Retinal pigment epithelial cell (primary cell): Measurements from ENCODE around the gene IFIT2.

Experiments
- DNase-seq: peaks from one replicate; pipeline ENCODE4 v3.0.0-alpha.2; 2010; ENCODE audit warnings: low read depth
- H3K4me3 ChIP-seq: 2 replicates; pipeline ENCODE4 v1.5.1; 2011; ENCODE audit warnings: mild to moderate bottlenecking, low read length, control low read depth, moderate library complexity
- TF ChIP-seq, protein P1 (sequence below): conservative IDR thresholded peaks from 2 replicates; pipeline ENCODE4 v1.5.1; 2011; ENCODE audit warnings: low read depth, low read length, control low read depth, inconsistent platforms

IFIT2 gene

DNA sequence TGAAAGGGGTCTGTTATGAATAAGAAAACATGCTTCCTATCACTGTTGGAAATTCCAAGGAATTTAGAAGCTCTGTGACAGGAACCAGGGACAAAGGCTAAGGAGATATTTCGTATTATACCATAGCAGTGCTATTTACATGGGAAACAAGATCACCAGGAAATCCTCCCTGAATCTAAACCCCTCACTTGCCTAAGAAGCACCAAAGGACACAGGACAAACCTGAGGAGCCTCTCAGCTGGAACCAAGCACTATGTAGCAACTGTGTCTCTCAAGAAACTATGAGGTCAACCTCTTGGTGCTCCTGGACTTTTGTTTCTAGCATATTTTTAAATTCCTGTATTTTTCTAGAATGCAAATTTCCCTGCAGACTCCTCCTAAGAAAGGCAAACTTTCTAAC, 55.2 kb downstream of the IFIT2 start:
- H3K4me3 ChIP-seq: no peak overlapping the region
- no peak for DNase-seq
- TF ChIP-seq, protein P1, sequence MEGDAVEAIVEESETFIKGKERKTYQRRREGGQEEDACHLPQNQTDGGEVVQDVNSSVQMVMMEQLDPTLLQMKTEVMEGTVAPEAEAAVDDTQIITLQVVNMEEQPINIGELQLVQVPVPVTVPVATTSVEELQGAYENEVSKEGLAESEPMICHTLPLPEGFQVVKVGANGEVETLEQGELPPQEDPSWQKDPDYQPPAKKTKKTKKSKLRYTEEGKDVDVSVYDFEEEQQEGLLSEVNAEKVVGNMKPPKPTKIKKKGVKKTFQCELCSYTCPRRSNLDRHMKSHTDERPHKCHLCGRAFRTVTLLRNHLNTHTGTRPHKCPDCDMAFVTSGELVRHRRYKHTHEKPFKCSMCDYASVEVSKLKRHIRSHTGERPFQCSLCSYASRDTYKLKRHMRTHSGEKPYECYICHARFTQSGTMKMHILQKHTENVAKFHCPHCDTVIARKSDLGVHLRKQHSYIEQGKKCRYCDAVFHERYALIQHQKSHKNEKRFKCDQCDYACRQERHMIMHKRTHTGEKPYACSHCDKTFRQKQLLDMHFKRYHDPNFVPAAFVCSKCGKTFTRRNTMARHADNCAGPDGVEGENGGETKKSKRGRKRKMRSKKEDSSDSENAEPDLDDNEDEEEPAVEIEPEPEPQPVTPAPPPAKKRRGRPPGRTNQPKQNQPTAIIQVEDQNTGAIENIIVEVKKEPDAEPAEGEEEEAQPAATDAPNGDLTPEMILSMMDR: no peak

DNA sequence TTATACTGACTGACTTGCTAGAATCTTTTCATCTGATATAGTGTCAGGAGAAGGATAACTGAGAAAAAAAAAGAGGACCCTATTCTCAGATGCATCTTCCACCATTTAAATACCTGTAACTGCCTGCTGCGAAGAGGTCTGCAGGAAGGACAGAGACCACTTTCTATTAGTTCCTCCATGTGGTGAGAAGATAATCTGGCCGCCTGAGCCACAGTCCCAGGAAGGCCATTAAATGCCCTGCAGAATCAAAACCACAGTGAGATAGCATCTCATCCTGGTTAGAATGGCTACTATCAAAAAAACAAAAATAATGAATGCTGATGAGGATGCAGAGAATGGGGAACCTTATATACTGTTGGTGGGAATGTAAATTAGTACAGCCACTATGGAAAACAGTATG, 56.1 kb downstream of the IFIT2 start:
- no peak for DNase-seq
- no peak overlapping the region for H3K4me3 ChIP-seq
- TF ChIP-seq, protein P1: no peak
